Osteoblast (primary cell): ENCODE measurements around the gene LBHD2. TPM values are rescaled to one million over a fixed set of nuclear protein-coding genes. Genes with fewer than 3 reads are reported as not detected.

Experiments used
- DNase-seq: peaks from one replicate; pipeline ENCODE4 v3.0.0; 2011; ENCODE audit warnings: low spot score, mixed read lengths; ENCODE audit not compliant: insufficient read length; ENCODE audit errors: missing footprints
- H2AFZ ChIP-seq: 2 replicates; pipeline ENCODE4 v1.6.0; 2011; ENCODE audit warnings: mild to moderate bottlenecking, low read length
- H3K27ac ChIP-seq: 2 replicates; pipeline ENCODE4 v1.5.1; 2011; ENCODE audit warnings: mild to moderate bottlenecking, low read depth, low read length, moderate library complexity
- H3K27me3 ChIP-seq: 2 replicates; pipeline ENCODE4 v1.6.0; 2012; ENCODE audit warnings: mild to moderate bottlenecking, control low read depth, inconsistent platforms, low read length, moderate library complexity; ENCODE audit not compliant: insufficient read depth
- H3K36me3 ChIP-seq: 2 replicates; pipeline ENCODE4 v1.5.1; 2011; ENCODE audit warnings: mild to moderate bottlenecking, low read length, control low read depth, moderate library complexity; ENCODE audit not compliant: insufficient read depth
- H3K4me1 ChIP-seq: 2 replicates; pipeline ENCODE4 v1.5.1; 2011; ENCODE audit warnings: mild to moderate bottlenecking, low read length, control low read depth, moderate library complexity; ENCODE audit not compliant: insufficient read depth
- H3K4me2 ChIP-seq: 2 replicates; pipeline ENCODE4 v1.6.0; 2011; ENCODE audit warnings: mild to moderate bottlenecking, low read length; ENCODE audit not compliant: insufficient read depth
- H3K4me3 ChIP-seq: fragments of 200-600 bp; sonication (generic); 3 replicates; pipeline ENCODE4 v1.5.1; 2012; ENCODE audit warnings: mild to moderate bottlenecking, low read length, inconsistent platforms; ENCODE audit not compliant: insufficient read depth
- H3K79me2 ChIP-seq: 2 replicates; pipeline ENCODE4 v1.6.0; 2012; ENCODE audit warnings: mild to moderate bottlenecking, low read length, control low read depth, inconsistent platforms; ENCODE audit not compliant: insufficient read depth
- H3K9me3 ChIP-seq: 2 replicates; pipeline ENCODE4 v1.5.1; 2011; ENCODE audit warnings: low read depth, low read length, control low read depth
- H4K20me1 ChIP-seq: 2 replicates; pipeline ENCODE4 v1.6.0; 2012; ENCODE audit warnings: mild to moderate bottlenecking, low read length, control low read depth; ENCODE audit not compliant: insufficient read depth
- total RNA-seq: library from RNA; depleted of rRNA; stranded (reverse); fragments of >200 nt; gene quantifications from 2 replicates; pipeline ENCODE4 v1.2.3, GENCODE V29; 2012
- TF ChIP-seq, protein P1 (sequence below): IDR thresholded peaks from 2 replicates; pipeline ENCODE4 v1.5.1; 2011; ENCODE audit warnings: mild to moderate bottlenecking, low read depth, low read length, moderate library complexity; ENCODE audit errors: extremely low read depth

LBHD2 gene
- total RNA-seq, 1 donor = not detected

DNA sequence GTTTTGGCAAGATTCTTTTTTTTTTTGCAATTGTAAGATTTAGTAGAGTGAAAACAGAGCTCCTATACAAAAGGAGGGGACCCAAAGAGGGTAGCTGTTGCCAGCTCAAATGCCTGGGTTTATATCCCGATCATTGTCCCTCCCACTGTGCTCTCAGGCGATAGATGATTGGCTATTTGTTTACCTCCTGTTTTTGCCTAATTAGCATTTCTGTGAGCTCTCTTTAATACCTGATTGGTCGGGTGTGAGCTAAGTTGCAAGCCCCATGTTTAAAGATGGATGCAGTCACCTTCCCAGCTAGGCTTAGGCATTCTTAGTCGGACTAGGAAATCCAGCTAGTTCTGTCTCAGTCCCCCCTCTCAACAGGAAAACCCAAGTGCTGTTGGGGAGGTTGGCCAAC, 12.4 kb downstream of the LBHD2 start:
- H3K27me3 ChIP-seq = no peaks in the 10 kb centered on the region
- TF ChIP-seq, protein P1, sequence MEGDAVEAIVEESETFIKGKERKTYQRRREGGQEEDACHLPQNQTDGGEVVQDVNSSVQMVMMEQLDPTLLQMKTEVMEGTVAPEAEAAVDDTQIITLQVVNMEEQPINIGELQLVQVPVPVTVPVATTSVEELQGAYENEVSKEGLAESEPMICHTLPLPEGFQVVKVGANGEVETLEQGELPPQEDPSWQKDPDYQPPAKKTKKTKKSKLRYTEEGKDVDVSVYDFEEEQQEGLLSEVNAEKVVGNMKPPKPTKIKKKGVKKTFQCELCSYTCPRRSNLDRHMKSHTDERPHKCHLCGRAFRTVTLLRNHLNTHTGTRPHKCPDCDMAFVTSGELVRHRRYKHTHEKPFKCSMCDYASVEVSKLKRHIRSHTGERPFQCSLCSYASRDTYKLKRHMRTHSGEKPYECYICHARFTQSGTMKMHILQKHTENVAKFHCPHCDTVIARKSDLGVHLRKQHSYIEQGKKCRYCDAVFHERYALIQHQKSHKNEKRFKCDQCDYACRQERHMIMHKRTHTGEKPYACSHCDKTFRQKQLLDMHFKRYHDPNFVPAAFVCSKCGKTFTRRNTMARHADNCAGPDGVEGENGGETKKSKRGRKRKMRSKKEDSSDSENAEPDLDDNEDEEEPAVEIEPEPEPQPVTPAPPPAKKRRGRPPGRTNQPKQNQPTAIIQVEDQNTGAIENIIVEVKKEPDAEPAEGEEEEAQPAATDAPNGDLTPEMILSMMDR = no peak
- no peaks in the 10 kb centered on the region for H4K20me1 ChIP-seq
- H3K4me2 ChIP-seq = no peak overlapping the region
- DNase-seq = no peak
- H3K4me1 ChIP-seq = no peaks in the 10 kb centered on the region
- H3K9me3 ChIP-seq = no peaks in the 10 kb centered on the region
- no peak overlapping the region for H2AFZ ChIP-seq
- H3K36me3 ChIP-seq = no peaks in the 10 kb centered on the region
- H3K79me2 ChIP-seq = no peaks in the 10 kb centered on the region
- no peak overlapping the region for H3K27ac ChIP-seq
- H3K4me3 ChIP-seq = no peak overlapping the region

DNA sequence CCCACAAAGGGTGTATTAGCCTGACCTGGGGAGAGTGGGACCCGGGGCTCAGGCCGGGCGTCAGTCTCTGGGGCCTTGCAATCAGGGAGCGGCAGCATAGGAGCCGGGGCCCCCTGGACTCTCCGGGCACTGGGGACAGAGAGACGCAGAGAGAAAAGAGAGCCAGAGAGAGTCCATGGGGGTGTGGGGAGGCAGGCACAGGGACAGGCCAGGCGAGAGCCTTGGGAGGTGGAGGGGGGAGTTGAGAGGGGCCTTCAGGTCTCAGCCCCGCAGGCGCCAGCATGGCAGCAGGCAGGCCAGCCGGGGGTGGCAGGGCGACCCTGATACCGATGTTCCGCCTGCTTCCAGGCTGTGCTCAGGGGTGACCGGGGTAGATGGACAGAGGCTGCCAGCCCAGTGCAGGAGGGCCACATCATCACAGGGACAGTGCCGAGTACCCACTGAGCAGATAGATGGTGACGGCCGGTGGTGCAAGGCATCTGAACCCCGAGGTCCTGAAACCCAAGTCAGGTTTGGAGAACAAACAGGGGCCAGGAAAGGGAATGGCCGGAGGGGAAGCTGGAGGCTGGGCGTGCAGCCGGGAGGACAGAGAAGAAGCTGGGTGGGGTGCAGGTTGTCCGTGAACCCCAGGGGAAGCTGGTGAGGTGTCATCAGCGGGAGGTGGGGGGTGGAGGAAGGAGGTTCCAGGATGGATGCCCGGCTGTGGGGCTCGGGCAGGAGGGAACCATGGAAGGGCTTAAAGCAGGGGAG, 13.4 kb downstream of the LBHD2 start:
- H4K20me1 ChIP-seq = no peaks in the 10 kb centered on the region
- H3K36me3 ChIP-seq = no peaks in the 10 kb centered on the region
- DNase-seq = no peak
- H3K79me2 ChIP-seq = no peaks in the 10 kb centered on the region
- no peaks in the 10 kb centered on the region for H3K9me3 ChIP-seq
- no peak overlapping the region for H3K4me2 ChIP-seq
- H3K4me3 ChIP-seq = no peak overlapping the region
- no peaks in the 10 kb centered on the region for H3K4me1 ChIP-seq
- no peak overlapping the region for H3K27ac ChIP-seq
- TF ChIP-seq, protein P1 = no peak
- no peak overlapping the region for H2AFZ ChIP-seq
- H3K27me3 ChIP-seq = peaks cover 3% of the 10 kb centered on the region

DNA sequence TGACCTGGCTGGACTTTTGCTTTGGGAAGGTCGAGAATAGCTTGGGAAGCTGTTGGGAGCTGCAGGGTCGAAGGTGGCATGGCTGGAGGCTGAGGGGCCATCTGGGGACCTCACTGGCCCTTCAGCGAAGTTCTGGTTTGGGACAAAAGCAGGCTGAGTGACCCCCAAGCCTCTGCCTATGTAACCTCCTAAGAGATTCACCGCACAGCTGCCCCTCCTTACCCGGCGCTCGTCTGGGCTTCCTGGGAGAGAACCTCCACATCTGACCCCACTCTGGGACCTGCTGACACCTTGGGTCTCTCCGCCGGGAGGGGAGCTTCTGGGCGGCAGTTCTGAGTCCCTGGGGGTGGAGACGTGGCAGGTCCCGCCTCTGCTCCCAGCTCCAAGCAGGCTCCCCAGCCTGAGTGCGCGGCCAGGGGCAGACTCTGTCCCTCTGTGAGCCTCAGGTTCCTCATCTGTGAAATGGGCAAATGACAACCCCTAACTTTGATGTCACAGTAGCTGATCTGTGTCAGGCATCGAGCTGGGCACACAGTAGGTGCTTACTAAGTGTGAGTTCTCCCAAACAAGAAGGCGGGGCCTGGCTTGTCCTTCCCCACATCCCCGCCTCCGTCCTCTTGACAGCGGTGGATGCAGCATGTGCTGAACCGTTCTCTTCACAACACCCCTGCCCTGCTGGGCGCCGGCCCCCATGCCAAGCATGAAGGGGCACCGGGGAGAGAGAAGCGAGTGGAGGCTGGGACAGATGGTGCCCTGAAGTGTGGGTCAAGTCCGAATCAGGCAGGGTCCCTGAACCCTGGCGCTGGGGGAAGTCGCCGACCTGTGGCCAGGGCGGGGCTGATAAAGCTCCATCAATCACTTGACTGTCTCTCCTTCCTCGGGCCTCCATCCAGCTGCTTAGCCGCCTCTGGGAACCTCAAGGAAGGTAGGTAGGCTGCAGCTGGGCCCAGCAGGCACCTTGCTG, 14.3 kb downstream of the LBHD2 start:
- Histone ChIP-seq H4K20me1 (no peaks in the 10 kb centered on the region), H3K27me3 (peaks cover 11% of the 10 kb centered on the region), H3K27ac (no peak overlapping the region), H3K9me3 (no peaks in the 10 kb centered on the region), H3K79me2 (no peaks in the 10 kb centered on the region), H3K36me3 (no peaks in the 10 kb centered on the region), H3K4me1 (no peaks in the 10 kb centered on the region), H3K4me2 (no peak overlapping the region), H3K4me3 (no peak overlapping the region), H2AFZ (no peak overlapping the region)
- DNase-seq = no peak
- TF ChIP-seq, protein P1 = no peak

DNA sequence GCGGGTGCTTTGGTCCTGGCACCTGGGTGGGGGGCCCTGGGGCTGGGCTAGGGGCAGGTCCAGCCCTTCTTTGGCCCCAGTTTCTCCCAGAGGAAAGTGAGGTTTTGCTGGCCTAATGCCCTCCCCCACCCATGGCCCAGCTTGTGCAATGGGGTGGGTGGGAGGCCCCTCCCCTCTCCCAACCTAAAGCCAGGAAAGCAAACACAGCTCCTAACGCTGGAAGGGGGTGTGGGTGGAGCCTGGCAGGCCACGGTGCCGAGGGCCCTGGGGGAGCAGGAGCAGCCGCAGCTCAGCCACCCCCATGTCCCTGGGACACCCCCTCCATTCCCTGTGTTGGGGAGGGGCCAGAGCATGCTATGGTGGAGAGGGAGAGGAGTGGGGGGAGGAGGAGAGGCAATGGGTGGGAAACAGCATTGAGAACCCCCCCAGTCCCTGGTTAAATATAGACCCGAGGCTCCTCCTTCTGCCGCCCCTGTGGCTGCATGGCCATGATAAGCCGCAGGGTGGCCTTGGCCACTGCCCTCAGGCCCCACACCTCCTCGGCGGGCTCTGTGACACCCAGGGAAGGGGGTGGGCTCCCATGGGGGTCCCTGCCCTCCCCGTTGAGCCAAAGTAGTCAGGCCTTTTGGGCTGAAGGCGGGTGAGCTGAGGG, 15.2 kb downstream of the LBHD2 start:
- Histone ChIP-seq H3K27me3 (peaks cover 20% of the 10 kb centered on the region), H3K79me2 (no peaks in the 10 kb centered on the region), H3K9me3 (no peaks in the 10 kb centered on the region), H3K4me3 (no peak overlapping the region), H3K4me1 (no peaks in the 10 kb centered on the region), H3K4me2 (no peak overlapping the region), H3K27ac (no peak overlapping the region), H2AFZ (no peak overlapping the region), H4K20me1 (no peaks in the 10 kb centered on the region), H3K36me3 (no peaks in the 10 kb centered on the region)
- TF ChIP-seq, protein P1 = no peak
- no peak for DNase-seq
